ENCODE measurements around the gene ATP10A.

ATP10A gene

GRCh38 chr15:25687276-25687675, 175.9 kb downstream of the ATP10A start:
- H3K27me3 Mint-ChIP-seq: no peaks in the 10 kb centered on the region
- H3K4me3 Mint-ChIP-seq: no peak overlapping the region
- no peak for DNase-seq
- H3K9me3 Mint-ChIP-seq: no peaks in the 10 kb centered on the region
- no peak overlapping the region for H3K27ac Mint-ChIP-seq
- H3K36me3 Mint-ChIP-seq: peaks cover 56% of the 10 kb centered on the region
- CTCF ChIA-PET: no interaction called here
- no peaks in the 10 kb centered on the region for H3K4me1 Mint-ChIP-seq

GRCh38 chr15:25686780-25687179, 176.3 kb downstream of the ATP10A start:
- Mint-ChIP-seq H3K36me3 (peaks cover 58% of the 10 kb centered on the region), H3K27ac (no peak overlapping the region), H3K4me1 (no peaks in the 10 kb centered on the region), H3K27me3 (no peaks in the 10 kb centered on the region), H3K4me3 (no peak overlapping the region), H3K9me3 (no peaks in the 10 kb centered on the region)
- no peak for DNase-seq
- CTCF ChIA-PET: no interaction called here

- CTCF ChIA-PET: interaction anchor here (2.6 kb wide), 1 partner anchor 249 kb away, joined by 9 read pairs; no protein-coding TSS in a partner anchor
These were observed 178.4 kb downstream of the ATP10A start for GRCh38 chr15:25684521-25685431.

GRCh38 chr15:25683911-25684310, 179.2 kb downstream of the ATP10A start:
- DNase-seq: no peak
- CTCF ChIA-PET: interaction anchor here (1.5 to 2.6 kb wide), 2 partner anchors 8 to 250 kb away, joined by 3 to 9 read pairs; no protein-coding TSS in a partner anchor
- no peaks in the 10 kb centered on the region for H3K27me3 Mint-ChIP-seq
- H3K27ac Mint-ChIP-seq: no peak overlapping the region
- peaks cover 59% of the 10 kb centered on the region for H3K36me3 Mint-ChIP-seq
- H3K9me3 Mint-ChIP-seq: no peaks in the 10 kb centered on the region
- H3K4me3 Mint-ChIP-seq: no peak overlapping the region
- H3K4me1 Mint-ChIP-seq: no peaks in the 10 kb centered on the region

More at GRCh38 chr15:25684521-25685431, 178.4 kb downstream of the ATP10A start:
- H3K4me1 Mint-ChIP-seq: no peaks in the 10 kb centered on the region
- no peak overlapping the region for H3K27ac Mint-ChIP-seq
- DNase-seq: no peak
- no peaks in the 10 kb centered on the region for H3K9me3 Mint-ChIP-seq
- H3K36me3 Mint-ChIP-seq: peaks cover 59% of the 10 kb centered on the region
- no peak overlapping the region for H3K4me3 Mint-ChIP-seq
- H3K27me3 Mint-ChIP-seq: no peaks in the 10 kb centered on the region

GRCh38 chr15:25683415-25683814, 179.7 kb downstream of the ATP10A start:
- Mint-ChIP-seq H3K4me3 (no peak overlapping the region), H3K27me3 (no peaks in the 10 kb centered on the region), H3K9me3 (no peaks in the 10 kb centered on the region), H3K4me1 (no peaks in the 10 kb centered on the region), H3K27ac (no peak overlapping the region), H3K36me3 (peaks cover 62% of the 10 kb centered on the region)
- CTCF ChIA-PET: interaction anchor here (1.5 to 2.6 kb wide), 2 partner anchors 9 to 250 kb away, joined by 3 to 9 read pairs; no protein-coding TSS in a partner anchor
- no peak for DNase-seq

GRCh38 chr15:25682340-25682739, 180.8 kb downstream of the ATP10A start:
- peaks cover 60% of the 10 kb centered on the region for H3K36me3 Mint-ChIP-seq
- CTCF ChIA-PET: no interaction called here

GRCh38 chr15:25680686-25681025, 182.5 kb downstream of the ATP10A start:
- Mint-ChIP-seq H3K27me3 (no peaks in the 10 kb centered on the region), H3K4me1 (no peaks in the 10 kb centered on the region), H3K36me3 (peaks cover 52% of the 10 kb centered on the region), H3K4me3 (no peak overlapping the region), H3K27ac (no peak overlapping the region), H3K9me3 (no peaks in the 10 kb centered on the region)
- no peak for DNase-seq
- CTCF ChIA-PET: no interaction called here

More at GRCh38 chr15:25682340-25682739, 180.8 kb downstream of the ATP10A start:
- no peaks in the 10 kb centered on the region for H3K4me1 Mint-ChIP-seq
- H3K4me3 Mint-ChIP-seq: no peak overlapping the region
- no peak for DNase-seq
- no peaks in the 10 kb centered on the region for H3K9me3 Mint-ChIP-seq
- no peaks in the 10 kb centered on the region for H3K27me3 Mint-ChIP-seq
- no peak overlapping the region for H3K27ac Mint-ChIP-seq

- peaks cover 49% of the 10 kb centered on the region for H3K36me3 Mint-ChIP-seq
- no peak overlapping the region for H3K27ac Mint-ChIP-seq
- H3K4me1 Mint-ChIP-seq: no peaks in the 10 kb centered on the region
- no peak for DNase-seq
- no peaks in the 10 kb centered on the region for H3K9me3 Mint-ChIP-seq
- CTCF ChIA-PET: no interaction called here
- no peak overlapping the region for H3K4me3 Mint-ChIP-seq
- H3K27me3 Mint-ChIP-seq: no peaks in the 10 kb centered on the region
These were observed 183.0 kb downstream of the ATP10A start for GRCh38 chr15:25679964-25680685.

- H3K27me3 Mint-ChIP-seq: no peaks in the 10 kb centered on the region
- H3K9me3 Mint-ChIP-seq: no peaks in the 10 kb centered on the region
- no peak overlapping the region for H3K4me3 Mint-ChIP-seq
- peaks cover 42% of the 10 kb centered on the region for H3K36me3 Mint-ChIP-seq
- CTCF ChIA-PET: no interaction called here
- no peak for DNase-seq
- no peak overlapping the region for H3K27ac Mint-ChIP-seq
- H3K4me1 Mint-ChIP-seq: no peaks in the 10 kb centered on the region
These were observed 183.6 kb downstream of the ATP10A start for GRCh38 chr15:25679492-25679891.

GRCh38 chr15:25678500-25678855, 184.6 kb downstream of the ATP10A start:
- CTCF ChIA-PET: no interaction called here
- Mint-ChIP-seq H3K4me1 (no peaks in the 10 kb centered on the region), H3K36me3 (peaks cover 35% of the 10 kb centered on the region), H3K27ac (no peak overlapping the region), H3K9me3 (no peaks in the 10 kb centered on the region), H3K4me3 (no peak overlapping the region), H3K27me3 (no peaks in the 10 kb centered on the region)
- DNase-seq: no peak

GRCh38 chr15:25677719-25678499, 185.2 kb downstream of the ATP10A start:
- no peaks in the 10 kb centered on the region for H3K9me3 Mint-ChIP-seq
- peaks cover 30% of the 10 kb centered on the region for H3K36me3 Mint-ChIP-seq

GRCh38 chr15:25676070-25676469, 187.1 kb downstream of the ATP10A start:
- H3K4me1 Mint-ChIP-seq: no peaks in the 10 kb centered on the region
- no peak for DNase-seq
- H3K9me3 Mint-ChIP-seq: no peaks in the 10 kb centered on the region
- H3K27ac Mint-ChIP-seq: no peak overlapping the region
- CTCF ChIA-PET: no interaction called here
- peaks cover 22% of the 10 kb centered on the region for H3K36me3 Mint-ChIP-seq
- peaks cover 9% of the 10 kb centered on the region for H3K27me3 Mint-ChIP-seq
- no peak overlapping the region for H3K4me3 Mint-ChIP-seq

More at GRCh38 chr15:25677719-25678499, 185.2 kb downstream of the ATP10A start:
- Mint-ChIP-seq H3K27ac (no peak overlapping the region), H3K27me3 (no peaks in the 10 kb centered on the region), H3K4me1 (no peaks in the 10 kb centered on the region), H3K4me3 (no peak overlapping the region)
- CTCF ChIA-PET: interaction anchor here (0.9 kb wide), 1 partner anchor 33 kb away, joined by 3 read pairs; no protein-coding TSS in a partner anchor
- DNase-seq: no peak

- H3K4me1 Mint-ChIP-seq: no peaks in the 10 kb centered on the region
- no peak for DNase-seq
- no peak overlapping the region for H3K4me3 Mint-ChIP-seq
- H3K27ac Mint-ChIP-seq: no peak overlapping the region
- H3K36me3 Mint-ChIP-seq: peaks cover 19% of the 10 kb centered on the region
- peaks cover 16% of the 10 kb centered on the region for H3K27me3 Mint-ChIP-seq
- CTCF ChIA-PET: interaction anchor here (0.6 kb wide), 1 partner anchor 51 kb away, joined by 3 read pairs; no protein-coding TSS in a partner anchor
- no peaks in the 10 kb centered on the region for H3K9me3 Mint-ChIP-seq
These were observed 187.7 kb downstream of the ATP10A start for GRCh38 chr15:25675396-25675795.

GRCh38 chr15:25674913-25675312, 188.2 kb downstream of the ATP10A start:
- DNase-seq: no peak
- H3K36me3 Mint-ChIP-seq: peaks cover 14% of the 10 kb centered on the region
- no peak overlapping the region for H3K4me3 Mint-ChIP-seq
- H3K27ac Mint-ChIP-seq: no peak overlapping the region
- no peaks in the 10 kb centered on the region for H3K9me3 Mint-ChIP-seq
- no peaks in the 10 kb centered on the region for H3K4me1 Mint-ChIP-seq
- H3K27me3 Mint-ChIP-seq: peaks cover 20% of the 10 kb centered on the region
- CTCF ChIA-PET: no interaction called here
